ENCODE measurements around the gene NOM1.

NOM1 gene

DNA sequence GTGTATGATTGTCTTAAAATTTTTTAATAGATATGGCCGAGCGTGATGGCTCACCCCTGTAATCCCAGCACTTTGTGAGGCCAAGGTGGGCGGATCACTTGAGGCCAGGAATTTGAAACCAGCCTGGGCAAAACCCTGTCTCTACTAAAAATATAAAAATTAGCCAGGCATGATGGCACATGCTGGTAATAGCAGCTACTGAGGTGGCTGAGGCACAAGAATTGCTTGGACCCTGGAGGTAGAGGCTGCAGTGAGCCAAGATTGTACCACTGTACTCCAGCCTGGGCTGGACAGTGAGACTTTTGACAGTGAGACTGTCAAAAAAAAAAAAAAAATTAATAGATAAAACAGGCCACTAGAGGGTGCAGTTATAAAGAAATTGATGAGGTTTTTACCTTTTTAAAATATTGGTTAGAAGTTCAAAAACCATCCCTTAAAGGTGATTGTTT is 20.5 kb downstream of the NOM1 start:
- no peak for DNase-seq (ENCODE audit: extremely low read depth, low read depth)
- TF ChIP-seq, protein P1, sequence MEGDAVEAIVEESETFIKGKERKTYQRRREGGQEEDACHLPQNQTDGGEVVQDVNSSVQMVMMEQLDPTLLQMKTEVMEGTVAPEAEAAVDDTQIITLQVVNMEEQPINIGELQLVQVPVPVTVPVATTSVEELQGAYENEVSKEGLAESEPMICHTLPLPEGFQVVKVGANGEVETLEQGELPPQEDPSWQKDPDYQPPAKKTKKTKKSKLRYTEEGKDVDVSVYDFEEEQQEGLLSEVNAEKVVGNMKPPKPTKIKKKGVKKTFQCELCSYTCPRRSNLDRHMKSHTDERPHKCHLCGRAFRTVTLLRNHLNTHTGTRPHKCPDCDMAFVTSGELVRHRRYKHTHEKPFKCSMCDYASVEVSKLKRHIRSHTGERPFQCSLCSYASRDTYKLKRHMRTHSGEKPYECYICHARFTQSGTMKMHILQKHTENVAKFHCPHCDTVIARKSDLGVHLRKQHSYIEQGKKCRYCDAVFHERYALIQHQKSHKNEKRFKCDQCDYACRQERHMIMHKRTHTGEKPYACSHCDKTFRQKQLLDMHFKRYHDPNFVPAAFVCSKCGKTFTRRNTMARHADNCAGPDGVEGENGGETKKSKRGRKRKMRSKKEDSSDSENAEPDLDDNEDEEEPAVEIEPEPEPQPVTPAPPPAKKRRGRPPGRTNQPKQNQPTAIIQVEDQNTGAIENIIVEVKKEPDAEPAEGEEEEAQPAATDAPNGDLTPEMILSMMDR (IDR thresholded peaks at IDR 0.05; ENCODE audit: low read depth, low read length, missing control alignments), result no peak
- H3K4me3 ChIP-seq (replicated peaks; ENCODE audit: low read depth, low read length), result no peak overlapping the region

DNA sequence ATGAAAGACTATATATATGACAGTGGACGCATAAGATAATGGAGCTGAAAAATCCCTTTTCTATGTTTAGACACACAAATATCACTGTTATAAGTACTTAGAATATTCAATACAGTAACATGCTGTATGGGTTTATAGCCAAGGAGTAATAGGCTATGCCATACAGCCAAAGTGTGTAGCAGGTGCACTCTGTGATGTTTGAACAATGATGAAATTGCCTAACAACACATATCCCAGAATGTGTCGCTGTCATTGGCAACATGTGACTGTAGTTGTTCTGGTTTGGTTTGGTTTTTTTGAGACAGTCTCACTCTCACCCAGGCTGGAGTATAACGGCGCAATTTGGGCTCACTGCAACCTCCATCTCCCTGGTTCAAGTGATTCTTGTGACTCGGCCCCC is 26.1 kb downstream of the NOM1 start:
- no peak for DNase-seq (ENCODE audit: extremely low read depth, low read depth)
- H3K4me3 ChIP-seq (replicated peaks; ENCODE audit: low read depth, low read length), result no peak overlapping the region
- TF ChIP-seq, protein P1 (IDR thresholded peaks at IDR 0.05; ENCODE audit: low read depth, low read length, missing control alignments), result no peak

DNA sequence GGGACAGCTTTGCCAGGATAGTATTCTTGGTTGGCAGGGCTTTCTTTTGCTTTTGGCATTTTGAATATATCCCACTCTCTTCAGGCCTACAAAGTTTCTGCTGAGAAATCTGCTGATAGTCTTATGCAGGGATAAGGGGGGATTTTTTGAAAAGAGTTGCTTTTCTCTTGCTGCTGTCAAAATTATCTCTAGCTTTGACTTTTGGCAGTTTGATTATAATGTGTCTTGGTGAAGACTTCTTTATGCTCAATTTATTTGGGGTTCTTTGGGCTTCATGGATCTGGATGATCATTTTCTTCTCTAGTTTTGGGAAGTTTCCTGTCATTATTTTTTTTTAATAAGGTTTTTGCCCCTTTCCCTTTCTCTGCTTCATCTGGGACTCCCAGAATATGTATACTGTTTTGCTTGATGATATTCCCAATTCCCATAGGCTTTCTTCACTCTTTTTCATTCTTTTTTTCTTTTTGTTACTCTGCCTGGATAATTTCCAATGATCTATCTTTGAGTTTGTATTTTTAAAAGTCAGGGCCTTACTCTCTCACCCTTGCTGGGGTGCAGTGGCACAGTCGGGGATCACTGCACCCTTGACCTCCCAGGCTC is 29.6 kb downstream of the NOM1 start:
- TF ChIP-seq, protein P1 (IDR thresholded peaks at IDR 0.05; ENCODE audit: low read depth, low read length, missing control alignments), result no peak
- no peak for DNase-seq (ENCODE audit: extremely low read depth, low read depth)
- no peak overlapping the region for H3K4me3 ChIP-seq (replicated peaks; ENCODE audit: low read depth, low read length)

DNA sequence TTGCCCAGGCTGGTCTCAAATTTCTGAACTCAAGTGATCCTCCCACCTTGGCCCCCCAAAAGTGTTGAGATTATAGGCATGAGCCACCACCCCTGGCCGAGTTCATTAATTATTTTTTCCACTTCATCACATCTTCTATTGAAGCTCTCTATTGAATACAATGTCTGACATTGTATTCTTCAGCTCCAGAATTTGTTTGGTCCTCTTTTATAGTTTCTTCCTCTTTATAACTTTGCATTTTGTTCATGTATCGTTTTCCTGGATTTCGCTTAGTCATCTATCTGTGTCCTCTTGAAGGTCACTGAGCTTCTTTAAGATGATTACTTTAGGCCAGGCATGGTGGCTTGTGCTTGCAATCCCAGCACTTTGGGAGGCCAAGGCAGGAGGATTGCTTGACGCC is 30.2 kb downstream of the NOM1 start:
- no peak overlapping the region for H3K4me3 ChIP-seq (replicated peaks; ENCODE audit: low read depth, low read length)
- TF ChIP-seq, protein P1 (IDR thresholded peaks at IDR 0.05; ENCODE audit: low read depth, low read length, missing control alignments), result no peak
- DNase-seq (ENCODE audit: extremely low read depth, low read depth), result no peak

DNA sequence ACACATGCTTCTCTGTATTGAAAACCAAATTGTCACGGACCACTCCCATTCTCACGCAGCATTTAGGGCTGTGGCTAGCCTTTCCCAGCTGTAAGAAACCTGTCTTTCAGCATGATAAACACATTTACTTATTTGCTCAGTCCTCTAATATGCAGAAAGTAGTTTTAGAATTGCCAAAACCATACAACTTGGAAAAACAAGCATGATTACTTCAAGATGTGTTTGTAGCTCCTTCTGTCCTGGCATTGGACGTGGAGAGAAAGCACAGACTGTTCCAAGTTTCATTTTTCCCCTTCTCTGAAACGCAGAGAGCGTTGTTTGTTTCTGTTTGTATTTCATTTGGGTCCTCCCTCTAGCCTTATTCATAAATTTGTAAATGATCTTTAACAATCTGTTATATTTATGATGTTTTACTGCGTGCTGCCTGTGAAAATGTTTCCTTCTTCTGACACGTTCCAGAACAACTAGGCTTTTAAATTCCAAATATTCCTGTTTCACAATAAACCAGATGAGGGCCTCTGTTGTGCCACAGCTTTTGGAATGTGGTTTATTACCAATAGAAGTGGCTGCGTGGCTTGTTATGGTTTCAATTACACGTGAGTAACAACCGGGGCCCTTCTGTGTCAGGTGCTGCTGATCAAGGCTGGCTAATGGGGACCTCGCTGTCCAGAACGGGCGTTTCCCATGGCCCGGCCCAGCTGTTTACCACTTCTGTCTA is 34.8 kb downstream of the NOM1 start:
- H3K4me3 ChIP-seq (replicated peaks; ENCODE audit: low read depth, low read length), result peak overlapping the region; percentile 12; the same call in 1 of the 2 replicates
- DNase-seq (ENCODE audit: extremely low read depth, low read depth), result peak; percentile 63
- TF ChIP-seq, protein P1 (IDR thresholded peaks at IDR 0.05; ENCODE audit: low read depth, low read length, missing control alignments), result no peak

DNA sequence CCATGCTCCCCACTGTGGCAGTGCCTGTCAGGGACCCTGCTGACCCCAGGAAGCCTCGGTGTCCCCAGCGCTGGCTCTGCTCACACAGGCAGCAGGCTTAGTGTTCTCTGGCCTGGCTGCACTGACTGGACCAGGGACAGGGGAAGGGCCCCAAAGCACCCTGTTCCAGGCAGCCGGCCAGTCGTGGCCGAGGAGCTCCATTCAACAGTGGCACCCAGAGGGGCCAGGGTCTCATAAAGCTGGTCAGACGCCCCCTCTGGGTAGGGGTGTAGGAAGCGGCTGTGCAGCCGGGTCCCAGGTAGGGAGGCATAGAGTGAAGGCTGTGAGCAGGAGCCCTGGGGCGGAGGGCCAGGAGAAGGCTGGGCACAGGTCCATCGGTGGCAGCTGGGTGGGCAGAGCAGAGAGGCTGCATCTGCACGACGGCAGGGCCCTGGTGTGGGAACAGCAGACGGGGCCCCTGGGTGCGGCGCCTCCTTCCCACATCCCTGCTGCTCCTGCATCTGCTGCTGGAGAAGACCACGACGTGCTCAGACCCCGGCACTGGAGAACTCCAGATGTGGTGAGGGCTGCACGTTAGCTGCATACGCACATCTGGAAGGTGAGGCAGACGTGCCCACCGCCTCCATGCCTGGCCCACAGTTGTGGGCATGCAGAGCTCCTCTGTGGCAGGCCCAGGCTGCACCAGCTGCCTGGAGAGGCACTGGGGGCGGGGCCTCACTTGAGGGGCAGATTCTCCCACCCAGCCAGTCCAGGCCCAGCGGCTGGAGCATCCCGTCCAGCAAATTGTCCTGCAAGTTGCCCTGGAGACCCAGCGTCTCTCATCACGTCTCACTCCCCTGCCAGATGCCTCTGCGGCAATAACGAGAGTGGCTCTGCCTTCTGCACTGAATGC is 35.8 kb downstream of the NOM1 start:
- DNase-seq (ENCODE audit: extremely low read depth, low read depth), result no peak
- H3K4me3 ChIP-seq (replicated peaks; ENCODE audit: low read depth, low read length), result no peak overlapping the region
- TF ChIP-seq, protein P1 (IDR thresholded peaks at IDR 0.05; ENCODE audit: low read depth, low read length, missing control alignments), result no peak
